SK-N-SH treated with all-trans-retinoic acid at 6 μM for 48 hours (cell line): Measurements from ENCODE around the gene IDH3B.

ENCODE experiments used
- ATAC-seq: fragments of 200-7000 bp; cut with Tn5 transposase; 3 replicates; pipeline ENCODE4 v1.9.1; 2020; ENCODE audit warnings: mild to moderate bottlenecking, moderate library complexity
- ARNTL ChIP-seq: fragments of 450-650 bp; formaldehyde crosslinking; IDR thresholded peaks from 2 replicates; pipeline ENCODE4 v1.5.0; 2020; ENCODE audit warnings: low read depth, mild to moderate bottlenecking, moderate library complexity, borderline replicate concordance
- BACH2 ChIP-seq: fragments of 250-450 bp; sonication (Bioruptor Pico); IDR thresholded peaks from 2 replicates; pipeline ENCODE4 v1.9.0; 2021; ENCODE audit warnings: mild to moderate bottlenecking, borderline replicate concordance
- CSDC2 ChIP-seq: fragments of 250-450 bp; sonication (Bioruptor Pico); IDR thresholded peaks from 2 replicates; pipeline ENCODE4 v1.5.0; 2020; ENCODE audit warnings: mild to moderate bottlenecking, moderate library complexity
- ESRRG ChIP-seq: fragments of 250-450 bp; sonication (Bioruptor Pico); IDR thresholded peaks from 2 replicates; pipeline ENCODE4 v1.6.1; 2021; ENCODE audit warnings: mild to moderate bottlenecking
- GLIS3 ChIP-seq: fragments of 250-450 bp; sonication (Bioruptor Pico); IDR thresholded peaks from 2 replicates; pipeline ENCODE4 v1.5.0; 2020; ENCODE audit warnings: mild to moderate bottlenecking, moderate library complexity
- ISL1 ChIP-seq: fragments of 250-450 bp; sonication (Bioruptor Pico); IDR thresholded peaks from 2 replicates; pipeline ENCODE4 v2.1.2; 2022; ENCODE audit warnings: mild to moderate bottlenecking, moderate library complexity
- OSR1 ChIP-seq: fragments of 250-450 bp; sonication (Bioruptor Pico); IDR thresholded peaks from 2 replicates; pipeline ENCODE4 v1.8.0; 2022; ENCODE audit warnings: moderate library complexity, mild to moderate bottlenecking, inconsistent platforms
- PPARA ChIP-seq: fragments of 250-450 bp; sonication (Bioruptor Pico); IDR thresholded peaks from 2 replicates; pipeline ENCODE4 v1.5.0; 2020; ENCODE audit warnings: mild to moderate bottlenecking, borderline replicate concordance
- SNAI2 ChIP-seq: fragments of 250-450 bp; sonication (Bioruptor Pico); IDR thresholded peaks from 2 replicates; pipeline ENCODE4 v1.5.0; 2020; ENCODE audit warnings: mild to moderate bottlenecking, moderate library complexity
- TCF4 ChIP-seq: fragments of 250-450 bp; sonication (Bioruptor Pico); IDR thresholded peaks from 2 replicates; pipeline ENCODE4 v1.8.0; 2021; ENCODE audit warnings: mild to moderate bottlenecking, moderate library complexity, borderline replicate concordance
- ZC3H10 ChIP-seq: fragments of 250-450 bp; sonication (Bioruptor Pico); IDR thresholded peaks from 2 replicates; pipeline ENCODE4 v1.5.1; 2021; ENCODE audit warnings: mild to moderate bottlenecking, moderate library complexity
- ZFP3 ChIP-seq: fragments of 250-450 bp; sonication (Bioruptor Pico); IDR thresholded peaks from 2 replicates; pipeline ENCODE4 v1.5.0; 2020; ENCODE audit warnings: mild to moderate bottlenecking, moderate library complexity
- ZFP30 ChIP-seq: fragments of 450-650 bp; formaldehyde crosslinking; IDR thresholded peaks from 2 replicates; pipeline ENCODE4 v1.5.0; 2022; ENCODE audit warnings: mild to moderate bottlenecking, moderate library complexity
- ZNF565 ChIP-seq: fragments of 450-650 bp; formaldehyde crosslinking; conservative IDR thresholded peaks from 2 replicates; pipeline ENCODE4 v1.5.0; 2020; ENCODE audit warnings: low read depth, mild to moderate bottlenecking, moderate library complexity
- ZNF8 ChIP-seq: fragments of 450-650 bp; formaldehyde crosslinking; IDR thresholded peaks from 2 replicates; pipeline ENCODE4 v1.5.0; 2020; ENCODE audit warnings: mild to moderate bottlenecking, moderate library complexity
- TF ChIP-seq, protein P1 (sequence below): fragments of 250-450 bp; sonication (Bioruptor Pico); IDR thresholded peaks from 2 replicates; pipeline ENCODE4 v1.5.1; 2020; ENCODE audit warnings: low read depth, mild to moderate bottlenecking, moderate library complexity
- TF ChIP-seq, protein P2 (sequence below): fragments of 250-450 bp; sonication (Bioruptor Pico); IDR thresholded peaks from 2 replicates; pipeline ENCODE4 v1.5.1; 2021; ENCODE audit warnings: mild to moderate bottlenecking, moderate library complexity
- TF ChIP-seq, protein P3 (sequence below): fragments of 250-450 bp; sonication (Bioruptor Pico); IDR thresholded peaks from 2 replicates; pipeline ENCODE4 v1.8.0; 2020; ENCODE audit warnings: mild to moderate bottlenecking, moderate library complexity, borderline replicate concordance
- TF ChIP-seq, protein P4 (sequence below): fragments of 250-450 bp; sonication (Bioruptor Pico); IDR thresholded peaks from 2 replicates; pipeline ENCODE4 v1.8.0; 2021; ENCODE audit warnings: low read depth, mild to moderate bottlenecking, moderate library complexity, borderline replicate concordance

Gene IDH3B

DNA sequence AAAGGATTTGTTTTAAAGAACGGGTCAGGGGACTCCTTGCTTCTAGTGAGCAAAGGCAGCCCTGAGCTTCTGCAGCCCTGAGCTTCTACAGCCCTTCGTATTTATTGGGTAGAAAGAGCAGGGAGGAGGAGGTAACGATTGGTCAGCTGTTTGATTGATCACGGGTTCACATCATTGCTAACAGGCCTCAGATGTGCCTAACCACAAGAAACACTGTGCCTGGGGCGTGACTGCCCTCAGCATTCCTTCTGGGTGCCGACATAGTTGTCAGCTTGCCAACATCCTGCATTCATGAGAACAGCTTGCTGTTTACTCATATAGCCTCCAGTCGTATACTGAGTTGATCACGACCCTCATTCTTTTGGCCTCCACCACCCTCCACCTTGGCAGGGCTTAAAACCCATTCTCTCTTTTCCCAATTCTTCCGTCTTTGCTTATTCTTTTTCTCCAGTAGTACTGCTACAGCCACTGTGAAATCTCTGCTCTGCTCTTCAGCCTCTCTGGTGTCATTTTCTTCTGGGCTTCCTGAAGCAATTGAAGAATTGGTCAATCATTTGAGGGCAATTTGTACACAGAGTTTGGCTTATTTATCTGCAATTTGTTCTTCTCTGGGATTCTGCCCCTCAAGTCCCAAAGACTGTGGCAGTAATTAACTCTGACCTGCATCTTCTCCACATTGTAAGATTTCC, 37.0 kb downstream of the IDH3B start (continued):
- TF ChIP-seq, protein P1, sequence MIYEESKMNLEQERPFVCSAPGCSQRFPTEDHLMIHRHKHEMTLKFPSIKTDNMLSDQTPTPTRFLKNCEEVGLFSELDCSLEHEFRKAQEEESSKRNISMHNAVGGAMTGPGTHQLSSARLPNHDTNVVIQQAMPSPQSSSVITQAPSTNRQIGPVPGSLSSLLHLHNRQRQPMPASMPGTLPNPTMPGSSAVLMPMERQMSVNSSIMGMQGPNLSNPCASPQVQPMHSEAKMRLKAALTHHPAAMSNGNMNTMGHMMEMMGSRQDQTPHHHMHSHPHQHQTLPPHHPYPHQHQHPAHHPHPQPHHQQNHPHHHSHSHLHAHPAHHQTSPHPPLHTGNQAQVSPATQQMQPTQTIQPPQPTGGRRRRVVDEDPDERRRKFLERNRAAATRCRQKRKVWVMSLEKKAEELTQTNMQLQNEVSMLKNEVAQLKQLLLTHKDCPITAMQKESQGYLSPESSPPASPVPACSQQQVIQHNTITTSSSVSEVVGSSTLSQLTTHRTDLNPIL (CRISPR knock-in tag) = no peak
- TF ChIP-seq, protein P2, sequence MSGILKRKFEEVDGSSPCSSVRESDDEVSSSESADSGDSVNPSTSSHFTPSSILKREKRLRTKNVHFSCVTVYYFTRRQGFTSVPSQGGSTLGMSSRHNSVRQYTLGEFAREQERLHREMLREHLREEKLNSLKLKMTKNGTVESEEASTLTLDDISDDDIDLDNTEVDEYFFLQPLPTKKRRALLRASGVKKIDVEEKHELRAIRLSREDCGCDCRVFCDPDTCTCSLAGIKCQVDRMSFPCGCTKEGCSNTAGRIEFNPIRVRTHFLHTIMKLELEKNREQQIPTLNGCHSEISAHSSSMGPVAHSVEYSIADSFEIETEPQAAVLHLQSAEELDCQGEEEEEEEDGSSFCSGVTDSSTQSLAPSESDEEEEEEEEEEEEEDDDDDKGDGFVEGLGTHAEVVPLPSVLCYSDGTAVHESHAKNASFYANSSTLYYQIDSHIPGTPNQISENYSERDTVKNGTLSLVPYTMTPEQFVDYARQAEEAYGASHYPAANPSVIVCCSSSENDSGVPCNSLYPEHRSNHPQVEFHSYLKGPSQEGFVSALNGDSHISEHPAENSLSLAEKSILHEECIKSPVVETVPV (CRISPR knock-in tag) = no peak

DNA sequence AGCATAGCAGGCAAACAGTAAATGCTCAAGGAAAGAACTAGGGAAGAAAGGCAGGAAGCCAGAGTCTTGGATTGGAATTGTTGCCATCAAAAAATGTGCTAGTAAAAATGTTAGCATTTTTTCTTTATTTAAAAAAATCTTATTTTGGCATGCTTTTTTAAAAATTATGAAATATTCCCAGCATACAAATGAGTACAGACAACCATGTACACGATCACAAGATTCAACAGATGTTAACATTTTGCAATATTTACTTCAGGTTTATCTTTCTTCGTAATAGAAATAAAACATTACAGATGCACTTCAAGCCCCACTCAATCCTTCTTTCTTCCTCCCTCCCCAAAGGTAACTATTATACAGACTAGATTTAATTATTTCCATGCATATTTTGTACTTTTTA, 39.0 kb downstream of the IDH3B start:
- ATAC-seq = no peak
- TF ChIP-seq CSDC2 (CRISPR knock-in tag) (no peak), ZNF8 (no peak), TCF4 (CRISPR knock-in tag) (no peak)
- TF ChIP-seq, protein P1 (CRISPR knock-in tag) = no peak

DNA sequence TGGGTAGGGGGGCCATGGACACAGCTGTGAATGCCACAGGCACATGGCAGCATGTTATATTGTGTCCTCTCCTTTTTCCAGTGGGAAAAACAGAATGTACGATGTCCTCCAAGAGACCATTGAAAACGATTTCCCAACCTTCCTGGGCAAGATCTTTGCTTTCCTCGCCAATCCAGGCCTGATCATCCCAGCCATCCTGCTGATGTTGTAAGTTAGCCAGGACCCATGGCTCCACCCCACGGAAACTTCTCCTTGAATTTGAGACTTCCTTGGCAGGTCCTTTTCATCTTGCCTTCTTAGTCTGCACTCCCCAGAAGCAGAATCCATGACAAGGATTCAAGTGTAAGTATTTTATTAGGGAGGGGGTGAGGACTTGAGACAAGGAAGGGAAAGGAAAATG, 39.8 kb downstream of the IDH3B start:
- no peak for ATAC-seq
- TF ChIP-seq, protein P2 (CRISPR knock-in tag) = no peak
- TF ChIP-seq ZFP3 = no peak
- no peak for TF ChIP-seq GLIS3 (CRISPR knock-in tag)
- no peak for TF ChIP-seq ZNF565

DNA sequence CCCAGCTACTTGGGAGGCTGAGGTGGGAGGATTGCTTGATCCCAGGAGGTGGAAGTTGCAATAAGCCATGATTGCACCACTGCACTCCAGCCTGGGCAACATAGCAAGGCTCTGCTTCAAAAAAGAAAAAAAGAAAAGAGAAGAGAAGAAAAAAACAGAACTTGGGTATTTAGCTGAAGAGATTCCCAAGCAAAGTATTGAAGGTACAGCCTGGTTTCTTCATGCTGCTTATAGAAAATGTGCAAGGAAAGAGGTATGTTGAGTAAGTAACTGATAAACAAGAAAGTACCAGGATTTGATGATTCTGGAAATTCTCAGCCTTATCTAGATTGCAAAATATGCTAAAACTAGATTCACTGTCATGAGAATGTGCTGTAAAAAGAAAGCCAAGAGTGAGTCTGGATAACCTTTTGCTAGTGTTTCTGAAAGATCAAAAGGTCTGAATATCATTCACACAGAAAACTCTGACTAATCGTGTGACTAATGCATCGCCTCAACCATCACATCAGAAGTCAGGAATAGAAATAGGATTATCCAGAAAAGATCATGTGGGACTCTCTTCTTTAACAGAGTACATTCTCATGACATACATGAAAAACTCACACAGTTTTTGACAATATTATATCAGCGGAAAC, 43.9 kb downstream of the IDH3B start:
- TF ChIP-seq CSDC2 (CRISPR knock-in tag) = no peak
- no peak for TF ChIP-seq OSR1
- no peak for TF ChIP-seq ISL1 (CRISPR knock-in tag)
- no peak for TF ChIP-seq ARNTL (CRISPR knock-in tag)
- TF ChIP-seq ZFP30 (CRISPR knock-in tag) = no peak
- TF ChIP-seq BACH2 (CRISPR knock-in tag) = no peak
- TF ChIP-seq, protein P3, sequence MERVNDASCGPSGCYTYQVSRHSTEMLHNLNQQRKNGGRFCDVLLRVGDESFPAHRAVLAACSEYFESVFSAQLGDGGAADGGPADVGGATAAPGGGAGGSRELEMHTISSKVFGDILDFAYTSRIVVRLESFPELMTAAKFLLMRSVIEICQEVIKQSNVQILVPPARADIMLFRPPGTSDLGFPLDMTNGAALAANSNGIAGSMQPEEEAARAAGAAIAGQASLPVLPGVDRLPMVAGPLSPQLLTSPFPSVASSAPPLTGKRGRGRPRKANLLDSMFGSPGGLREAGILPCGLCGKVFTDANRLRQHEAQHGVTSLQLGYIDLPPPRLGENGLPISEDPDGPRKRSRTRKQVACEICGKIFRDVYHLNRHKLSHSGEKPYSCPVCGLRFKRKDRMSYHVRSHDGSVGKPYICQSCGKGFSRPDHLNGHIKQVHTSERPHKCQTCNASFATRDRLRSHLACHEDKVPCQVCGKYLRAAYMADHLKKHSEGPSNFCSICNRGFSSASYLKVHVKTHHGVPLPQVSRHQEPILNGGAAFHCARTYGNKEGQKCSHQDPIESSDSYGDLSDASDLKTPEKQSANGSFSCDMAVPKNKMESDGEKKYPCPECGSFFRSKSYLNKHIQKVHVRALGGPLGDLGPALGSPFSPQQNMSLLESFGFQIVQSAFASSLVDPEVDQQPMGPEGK (CRISPR knock-in tag) = no peak
- TF ChIP-seq SNAI2 (CRISPR knock-in tag) = no peak
- TF ChIP-seq ZNF8 = no peak
- no peak for TF ChIP-seq PPARA (CRISPR knock-in tag)
- no peak for TF ChIP-seq ZFP3
- TF ChIP-seq, protein P4, sequence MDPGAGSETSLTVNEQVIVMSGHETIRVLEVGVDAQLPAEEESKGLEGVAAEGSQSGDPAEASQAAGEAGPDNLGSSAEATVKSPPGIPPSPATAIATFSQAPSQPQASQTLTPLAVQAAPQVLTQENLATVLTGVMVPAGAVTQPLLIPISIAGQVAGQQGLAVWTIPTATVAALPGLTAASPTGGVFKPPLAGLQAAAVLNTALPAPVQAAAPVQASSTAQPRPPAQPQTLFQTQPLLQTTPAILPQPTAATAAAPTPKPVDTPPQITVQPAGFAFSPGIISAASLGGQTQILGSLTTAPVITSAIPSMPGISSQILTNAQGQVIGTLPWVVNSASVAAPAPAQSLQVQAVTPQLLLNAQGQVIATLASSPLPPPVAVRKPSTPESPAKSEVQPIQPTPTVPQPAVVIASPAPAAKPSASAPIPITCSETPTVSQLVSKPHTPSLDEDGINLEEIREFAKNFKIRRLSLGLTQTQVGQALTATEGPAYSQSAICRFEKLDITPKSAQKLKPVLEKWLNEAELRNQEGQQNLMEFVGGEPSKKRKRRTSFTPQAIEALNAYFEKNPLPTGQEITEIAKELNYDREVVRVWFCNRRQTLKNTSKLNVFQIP (CRISPR knock-in tag) = no peak
- no peak for TF ChIP-seq ZC3H10 (CRISPR knock-in tag)
- TF ChIP-seq ZNF565 = no peak
- TF ChIP-seq ESRRG (CRISPR knock-in tag) = no peak
- TF ChIP-seq TCF4 (CRISPR knock-in tag) = no peak
- TF ChIP-seq, protein P2 (CRISPR knock-in tag) = no peak
- TF ChIP-seq, all 23 proteins: peak for 0
- no peak for ATAC-seq
